ENCODE results near the gene HS6ST1. TPM values are rescaled to one million over a fixed set of nuclear protein-coding genes. Genes with fewer than 3 reads are reported as not detected.
A peak's percentile ranks its signal among the peaks of the same experiment; 100 is the strongest.

The HS6ST1 gene
- polyA plus RNA-seq, 1 donor (not counting 4 experiments of a cell fraction or from before 2014, with no cell fraction given), result 6.3 TPM

- DNase-seq (ENCODE audit: low read depth, low spot score) (no peak), FAIRE-seq (no peak)
- Histone ChIP-seq H3K4me1 (ENCODE audit: control insufficient read depth, extremely low read depth, insufficient read depth, low read length) (no peaks in the 10 kb centered on the region), H3K4me3 (ENCODE audit: control insufficient read depth in 2 of 3, extremely low read depth in 1 of 3, insufficient read depth in 2 of 3, low read depth in 1 of 3, low read length in 3 of 3) (no peak overlapping the region), H2AFZ (ENCODE audit: control insufficient read depth, low read length) (no peak overlapping the region), H3K9me1 (ENCODE audit: control insufficient read depth, extremely low read depth, insufficient read depth, low read length) (no peaks in the 10 kb centered on the region), H3K4me2 (ENCODE audit: control insufficient read depth, extremely low read depth, insufficient read depth, low read depth, low read length) (no peak overlapping the region), H3K9me3 (ENCODE audit: control insufficient read depth, low read depth, low read length) (no peaks in the 10 kb centered on the region), H4K20me1 (ENCODE audit: control insufficient read depth, extremely low read depth, insufficient read depth, low read length) (no peaks in the 10 kb centered on the region), H3K36me3 (ENCODE audit: control insufficient read depth in 2 of 2, extremely low read depth in 1 of 2, insufficient read depth in 2 of 2, low read length in 2 of 2) (no peaks in the 10 kb centered on the region), H3K79me2 (ENCODE audit: control insufficient read depth, insufficient read depth, low read length) (no peaks in the 10 kb centered on the region), H3K27me3 (ENCODE audit: control insufficient read depth, extremely low read depth, insufficient read depth, low read length) (peaks cover 3% of the 10 kb centered on the region), H3K9ac (ENCODE audit: control insufficient read depth, extremely low read depth, insufficient read depth, low read length) (no peak overlapping the region), H3K27ac (ENCODE audit: control insufficient read depth, insufficient read depth, low read length) (no peak overlapping the region)
- TF ChIP-seq CTCF (optimal IDR thresholded peaks at IDR 0.05 in 1 of 3, IDR thresholded peaks at IDR 0.05 in 1 of 3, conservative IDR thresholded peaks at IDR 0.05 in 1 of 3; ENCODE audit: extremely low read depth in 1 of 3, insufficient read depth in 2 of 3, low read length in 3 of 3) (no peak), EZH2 (IDR thresholded peaks at IDR 0.05; ENCODE audit: low read length) (no peak)
- dilution Hi-C loops (cut with MboI; ENCODE audit: extremely low pct_ligation_motif_present, low sequenced_read_pairs), result no loop called here
These were observed 84.1 kb downstream of the HS6ST1 start for GRCh38 chr2:128234613-128235012.

GRCh38 chr2:128233790-128234395 lies 84.8 kb downstream of the HS6ST1 start:
- H3K4me3 ChIP-seq (ENCODE audit: control insufficient read depth in 2 of 3, extremely low read depth in 1 of 3, insufficient read depth in 2 of 3, low read depth in 1 of 3, low read length in 3 of 3), result peak overlapping the region; percentile 55 to 85 (median 69)
- H3K9me3 ChIP-seq (ENCODE audit: control insufficient read depth, low read depth, low read length), result no peaks in the 10 kb centered on the region
- no peaks in the 10 kb centered on the region for H3K79me2 ChIP-seq (ENCODE audit: control insufficient read depth, insufficient read depth, low read length)
- dilution Hi-C loops (cut with MboI; ENCODE audit: extremely low pct_ligation_motif_present, low sequenced_read_pairs), result no loop called here
- H3K27ac ChIP-seq (ENCODE audit: control insufficient read depth, insufficient read depth, low read length), result no peak overlapping the region
- peak overlapping the region; percentile 87 for H3K4me2 ChIP-seq (ENCODE audit: control insufficient read depth, extremely low read depth, insufficient read depth, low read depth, low read length)
- no peak for FAIRE-seq
- H4K20me1 ChIP-seq (ENCODE audit: control insufficient read depth, extremely low read depth, insufficient read depth, low read length), result no peaks in the 10 kb centered on the region
- H3K9ac ChIP-seq (ENCODE audit: control insufficient read depth, extremely low read depth, insufficient read depth, low read length), result no peak overlapping the region
- DNase-seq (ENCODE audit: low read depth, low spot score), result no peak
- H3K4me1 ChIP-seq (ENCODE audit: control insufficient read depth, extremely low read depth, insufficient read depth, low read length), result no peaks in the 10 kb centered on the region
- no peaks in the 10 kb centered on the region for H3K9me1 ChIP-seq (ENCODE audit: control insufficient read depth, extremely low read depth, insufficient read depth, low read length)
- TF ChIP-seq CTCF (optimal IDR thresholded peaks at IDR 0.05 in 1 of 3, IDR thresholded peaks at IDR 0.05 in 1 of 3, conservative IDR thresholded peaks at IDR 0.05 in 1 of 3; ENCODE audit: extremely low read depth in 1 of 3, insufficient read depth in 2 of 3, low read length in 3 of 3), result no peak
- TF ChIP-seq EZH2 (IDR thresholded peaks at IDR 0.05; ENCODE audit: low read length), result no peak
- no peaks in the 10 kb centered on the region for H3K36me3 ChIP-seq (ENCODE audit: control insufficient read depth in 2 of 2, extremely low read depth in 1 of 2, insufficient read depth in 2 of 2, low read length in 2 of 2)
- peaks cover 3% of the 10 kb centered on the region for H3K27me3 ChIP-seq (ENCODE audit: control insufficient read depth, extremely low read depth, insufficient read depth, low read length)
- H2AFZ ChIP-seq (ENCODE audit: control insufficient read depth, low read length), result peak overlapping the region; percentile 96
